COLO829 (cell line): ENCODE measurements around the gene LZIC.
"Not testable (repeated sequence)": the region's sequence is repeated elsewhere in the genome, so short reads cannot be mapped to it uniquely, and the experiment has no call there.

Source experiments
- DNase-seq: peaks from one replicate; pipeline ENCODE4 v3.0.0; 2012; ENCODE audit warnings: low spot score

The LZIC gene

DNA sequence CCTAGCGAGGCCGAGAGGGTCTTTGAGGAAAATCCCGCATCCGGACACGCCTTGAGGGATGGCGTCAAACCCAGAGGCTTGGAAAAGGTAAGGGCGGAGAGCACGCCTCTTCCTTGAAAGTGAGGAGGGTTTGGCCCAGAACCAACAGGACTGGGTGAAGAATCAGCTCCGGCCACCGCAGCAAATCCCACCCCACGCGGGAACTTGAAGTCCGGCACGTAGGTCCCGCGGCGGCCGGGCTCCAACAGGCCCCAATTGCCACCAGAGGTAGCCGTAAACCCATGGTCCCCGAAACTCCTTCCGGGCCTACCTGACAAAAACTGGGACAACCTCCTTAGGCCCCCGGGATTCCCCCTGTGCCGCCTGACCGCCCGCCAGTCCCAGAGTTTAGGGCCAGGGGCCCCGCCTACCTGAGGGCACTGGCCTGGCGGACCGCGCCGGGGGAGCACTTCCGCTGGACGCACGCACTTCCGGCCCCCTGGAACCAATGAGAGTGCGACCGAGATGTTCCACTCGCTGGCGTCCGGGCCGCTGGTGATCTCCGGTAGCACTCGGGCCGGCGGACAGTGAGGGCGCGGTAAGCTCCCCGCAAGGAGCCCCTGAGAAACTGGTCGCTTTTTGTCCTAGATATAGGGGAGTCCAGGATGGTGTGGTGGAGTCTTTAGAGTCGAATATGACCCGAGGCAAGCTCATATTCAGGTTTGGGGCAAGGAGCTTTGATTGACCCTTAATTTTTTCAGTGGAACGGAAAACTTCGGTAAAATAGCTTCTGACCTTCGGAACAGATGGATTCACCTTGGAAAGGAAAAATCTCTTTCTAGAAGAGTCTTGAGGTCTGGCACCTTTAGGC is at the start of gene LZIC, which contains the start of gene NMNAT1:
Gene LZIC, minus strand, starts transcription at position 453 of the 850 bp plus-strand sequence. CDS start 6,772 bp downstream, outside the sequence.
Gene NMNAT1, plus strand, starts transcription at position 537 of the 850 bp plus-strand sequence. CDS start 28,599 bp downstream, outside the sequence.
- DNase-seq, result peak; percentile 86

DNA sequence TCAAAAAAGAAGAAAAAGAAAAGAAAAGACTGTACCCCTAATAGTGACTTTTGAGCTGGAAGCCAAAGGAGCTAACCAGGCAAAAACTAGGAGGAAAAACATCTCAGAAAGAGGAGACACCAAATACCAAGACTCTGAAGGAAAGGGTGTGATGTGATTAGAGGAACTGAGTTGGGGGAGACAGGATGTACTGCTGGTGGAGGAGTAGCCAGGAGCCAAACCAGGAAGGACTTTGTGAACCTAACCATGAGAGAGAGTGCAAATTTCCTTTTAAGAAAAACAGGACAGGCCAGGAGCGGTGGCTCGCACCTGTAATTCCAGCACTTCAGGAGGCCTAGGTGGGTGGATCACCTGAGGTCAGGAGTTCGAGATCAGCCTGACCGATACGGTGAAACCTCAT is 49.7 kb upstream of the LZIC start:
- DNase-seq, result no peak

DNA sequence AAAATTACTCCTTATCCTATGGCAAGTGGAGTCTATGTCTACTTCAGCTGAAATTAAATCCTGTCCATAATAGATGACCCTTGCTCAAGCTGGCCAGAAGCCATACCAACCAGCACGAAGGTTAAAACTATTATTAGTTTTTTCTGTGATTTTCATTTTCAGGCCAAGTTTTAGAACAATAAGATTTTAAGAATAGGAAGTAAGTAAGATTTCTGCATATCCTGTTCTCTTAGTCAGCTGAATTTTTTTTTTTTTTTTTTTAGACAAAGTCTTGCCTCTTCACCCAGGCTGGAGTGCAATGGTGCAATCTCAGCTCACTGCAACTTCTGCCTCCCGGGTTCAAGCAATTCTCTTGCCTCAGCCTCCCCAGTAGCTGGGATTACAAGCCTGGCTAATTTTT is 47.8 kb upstream of the LZIC start:
- no peak for DNase-seq

DNA sequence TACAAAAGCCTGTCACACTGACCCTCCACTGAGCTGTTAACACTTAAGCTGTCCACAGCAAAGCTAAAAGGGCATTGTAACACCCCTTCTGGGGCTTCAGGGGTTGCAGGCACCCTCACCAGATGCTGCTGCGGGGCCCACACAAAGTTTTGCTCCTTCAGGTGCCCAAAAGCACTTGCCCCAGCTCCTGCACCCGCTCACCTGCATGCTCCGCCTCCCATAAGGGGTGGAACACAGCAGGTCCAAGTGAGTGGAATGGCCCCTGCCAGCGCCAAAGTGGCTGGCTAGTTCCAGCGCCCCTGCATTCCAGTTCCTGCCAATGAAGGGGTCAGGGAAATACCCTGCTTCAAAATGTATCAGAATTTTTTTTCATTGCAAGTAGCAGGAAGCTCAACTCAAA is 46.6 kb upstream of the LZIC start:
- DNase-seq, result no peak

DNA sequence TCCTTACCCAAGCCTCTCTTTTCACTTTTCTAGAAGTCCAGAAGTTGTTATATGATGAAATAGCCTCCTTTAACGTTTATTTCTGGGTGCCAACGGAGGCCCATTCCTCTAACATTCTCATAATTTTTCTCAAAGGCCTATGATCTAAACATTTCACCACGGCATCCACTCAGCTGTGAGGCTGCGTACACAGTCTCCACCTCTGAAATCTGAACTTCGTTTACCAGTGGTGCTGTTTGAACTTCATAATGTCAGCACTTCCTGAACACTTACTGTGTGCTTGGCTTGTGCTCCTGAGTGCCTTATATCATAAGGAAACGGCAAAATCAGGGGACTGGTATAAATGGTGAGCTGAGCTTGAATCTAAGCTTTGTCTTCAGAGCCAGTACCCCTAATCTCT is 41.8 kb upstream of the LZIC start:
- DNase-seq, result no peak

DNA sequence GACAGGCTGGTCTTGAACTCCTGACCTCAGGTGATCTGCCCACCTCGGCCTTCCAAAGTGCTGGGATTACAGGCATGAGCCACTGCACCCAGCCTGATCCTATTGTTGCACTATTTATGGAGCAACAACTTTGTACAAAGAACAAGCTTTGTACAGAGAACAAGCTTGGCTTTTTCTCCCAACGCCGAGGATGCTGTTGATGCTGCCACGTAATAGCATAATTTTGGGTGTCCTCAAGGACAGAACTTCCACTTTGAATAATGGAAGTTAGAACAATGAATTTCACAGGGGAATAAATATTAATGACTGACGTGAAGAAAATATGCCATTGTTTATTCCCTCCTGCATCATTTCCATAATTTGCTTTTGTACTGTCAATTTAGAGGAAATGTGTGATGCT is 41.1 kb upstream of the LZIC start:
- DNase-seq, result no peak

DNA sequence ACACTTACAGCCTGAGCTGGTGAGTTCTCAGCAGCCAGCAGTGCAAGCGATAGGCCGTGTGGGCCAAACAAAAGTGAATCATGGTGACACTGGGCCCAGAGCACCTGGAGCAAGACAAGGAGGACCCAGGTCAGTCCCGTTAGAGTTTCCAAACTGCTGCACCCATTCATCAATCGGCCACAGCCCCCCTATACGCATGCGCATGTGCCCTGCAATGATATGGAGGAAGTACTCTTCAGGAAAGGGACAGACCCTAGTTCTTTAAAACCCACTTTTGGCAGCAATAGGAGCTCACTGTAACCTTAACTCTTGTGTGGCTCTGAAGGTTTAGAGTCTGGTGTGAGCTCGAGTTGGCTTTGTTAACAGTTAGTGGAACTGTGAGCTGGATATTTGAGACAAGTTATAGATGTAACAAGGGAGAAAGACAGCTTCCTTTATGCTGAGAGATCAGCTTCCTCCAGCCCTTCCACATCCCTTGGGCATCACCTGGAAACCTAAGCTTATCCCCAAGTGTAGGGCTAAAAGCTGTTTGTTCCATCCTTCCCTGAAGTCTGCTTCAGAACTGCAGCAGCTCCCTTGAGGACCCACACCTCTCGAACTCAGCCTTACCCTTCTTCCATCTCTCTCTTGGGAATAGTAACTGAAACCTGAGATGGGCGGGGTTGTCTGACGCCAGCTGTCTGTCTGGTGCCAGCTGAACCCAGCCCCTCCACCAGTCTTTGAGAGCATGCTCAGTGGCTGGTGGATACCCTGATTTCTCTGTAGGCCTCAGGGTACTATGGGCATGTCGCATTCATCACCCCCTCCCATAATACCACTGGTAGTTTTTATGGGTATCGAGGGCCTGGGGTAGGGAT is 17.7 kb upstream of the LZIC start:
- peak; percentile 30 for DNase-seq

DNA sequence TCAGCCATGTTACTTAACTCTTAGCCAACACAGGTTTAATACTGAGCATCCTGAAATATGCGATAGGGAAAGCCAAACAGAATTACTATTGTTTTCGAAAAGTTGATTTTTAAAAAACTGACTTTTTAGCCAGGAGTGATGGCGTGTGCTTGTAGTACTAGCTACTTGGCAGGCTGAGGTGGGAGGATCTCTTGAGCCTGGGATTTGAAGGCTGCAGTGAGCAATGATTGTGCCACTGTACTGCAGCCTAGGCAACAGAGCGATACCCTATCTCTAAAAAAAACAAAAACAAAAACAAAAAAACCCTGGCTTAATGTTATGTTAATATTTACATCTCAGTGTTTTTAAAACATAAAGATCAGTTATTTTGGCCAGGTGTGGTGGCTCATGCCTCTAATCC is 16.8 kb upstream of the LZIC start:
- DNase-seq, result no peak

DNA sequence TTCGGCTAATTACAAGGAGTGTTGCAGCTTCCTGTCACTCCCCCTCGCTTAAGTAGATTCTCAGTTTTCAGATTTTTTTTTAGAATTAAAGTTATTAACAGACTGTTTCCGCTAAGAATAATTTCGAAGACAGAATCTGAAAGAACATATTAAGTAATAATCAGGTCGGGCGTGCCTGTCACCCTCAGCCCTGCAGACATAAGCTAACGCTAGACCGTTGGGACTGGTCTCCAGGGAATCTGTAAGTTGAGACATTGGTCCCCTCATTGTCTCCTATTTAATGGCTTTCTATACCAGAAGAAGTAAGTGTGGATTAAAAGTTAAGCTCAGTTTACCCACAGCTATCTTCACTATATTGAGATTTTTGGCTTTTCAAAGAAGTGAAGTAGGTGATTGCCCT is 14.5 kb upstream of the LZIC start:
- DNase-seq, result no peak

DNA sequence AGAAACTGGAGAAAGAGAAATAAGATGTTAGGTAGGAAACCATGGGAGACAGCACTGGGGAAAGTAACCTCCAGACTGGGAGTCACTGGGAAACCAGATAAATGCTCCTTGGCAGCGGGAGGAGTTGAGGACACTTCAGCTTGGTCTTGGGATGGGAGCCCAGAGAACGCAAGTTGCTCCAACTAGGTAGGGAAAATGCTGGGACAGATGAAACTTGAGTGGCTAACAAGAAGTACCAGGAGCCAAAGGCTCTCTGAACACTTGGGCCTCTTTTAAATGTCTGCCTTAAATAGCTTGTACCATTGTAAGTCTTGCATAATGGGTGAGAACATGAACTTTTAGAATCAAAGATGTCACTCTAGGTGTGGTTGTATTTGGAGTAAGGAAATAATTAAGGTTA is 3.1 kb upstream of the LZIC start:
- no peak for DNase-seq

DNA sequence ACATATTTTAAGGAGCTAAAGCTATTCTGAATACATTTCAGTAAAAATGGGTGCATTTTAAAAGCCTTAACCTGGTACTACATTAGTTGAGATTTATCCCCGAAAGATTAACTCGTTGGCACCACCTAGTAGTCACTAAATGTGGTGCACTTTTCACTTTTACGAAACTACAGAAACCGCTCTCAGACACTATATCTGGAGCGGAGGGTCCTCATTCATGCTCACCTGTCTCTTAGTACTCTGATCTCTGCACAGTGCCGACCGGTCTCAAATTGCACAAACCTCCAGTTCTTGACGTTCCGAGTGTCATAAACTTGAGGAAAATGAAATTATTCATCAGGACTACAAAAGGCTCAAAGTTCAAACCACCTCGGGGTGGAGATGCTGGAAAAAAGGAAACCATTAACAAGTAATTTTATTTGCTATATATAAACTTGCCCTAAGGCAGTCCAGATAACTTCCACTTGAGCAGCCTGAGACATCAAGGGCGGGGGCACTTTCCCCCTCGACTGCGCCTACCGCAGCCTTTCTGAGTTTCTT is 722 bp downstream of the LZIC start:
- peak; percentile 54 for DNase-seq

DNA sequence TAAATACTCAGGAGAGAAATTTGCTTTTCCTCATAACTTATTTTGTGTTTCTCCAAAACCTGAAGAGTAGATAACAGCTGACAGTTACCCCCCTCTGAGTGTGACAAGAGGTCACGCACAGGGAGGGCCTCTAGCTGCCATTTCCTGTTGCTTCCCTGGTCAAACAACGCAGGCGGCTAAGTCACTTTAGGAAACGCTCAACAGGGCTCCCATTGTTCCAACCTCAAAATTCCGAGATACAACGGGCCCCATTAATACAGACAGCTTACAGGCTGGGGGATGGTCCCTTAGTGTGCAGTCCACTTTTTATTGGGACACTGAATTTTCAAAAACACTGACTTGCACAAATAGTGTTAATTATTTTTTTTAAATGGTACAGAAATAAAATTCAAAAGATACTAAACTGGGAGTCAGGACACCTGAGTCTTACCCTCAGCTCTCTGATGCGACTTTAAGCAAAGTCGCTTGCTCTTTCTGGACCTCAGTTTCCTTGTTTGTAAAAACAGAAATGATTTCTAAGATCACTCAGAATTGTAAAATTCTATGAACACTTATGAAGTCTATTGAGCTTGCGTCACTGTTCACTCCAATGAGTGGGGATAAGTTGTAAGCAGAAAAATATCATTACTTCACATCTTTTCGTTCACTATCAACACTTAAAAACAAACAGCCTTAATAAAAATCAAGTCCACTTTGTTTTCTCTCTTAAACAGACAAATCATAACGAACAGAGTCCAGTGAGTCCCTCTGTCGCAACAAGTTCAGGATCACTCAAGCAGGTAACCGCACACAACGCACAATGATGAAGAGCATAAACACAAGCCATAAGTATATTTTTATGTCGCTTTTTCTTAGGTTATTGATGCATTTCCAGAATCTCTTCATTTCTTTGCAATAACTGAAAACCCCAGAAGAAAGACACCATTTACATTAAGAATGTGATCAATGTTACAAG is 13.5 kb downstream of the LZIC start:
- peak; percentile 90 for DNase-seq

DNA sequence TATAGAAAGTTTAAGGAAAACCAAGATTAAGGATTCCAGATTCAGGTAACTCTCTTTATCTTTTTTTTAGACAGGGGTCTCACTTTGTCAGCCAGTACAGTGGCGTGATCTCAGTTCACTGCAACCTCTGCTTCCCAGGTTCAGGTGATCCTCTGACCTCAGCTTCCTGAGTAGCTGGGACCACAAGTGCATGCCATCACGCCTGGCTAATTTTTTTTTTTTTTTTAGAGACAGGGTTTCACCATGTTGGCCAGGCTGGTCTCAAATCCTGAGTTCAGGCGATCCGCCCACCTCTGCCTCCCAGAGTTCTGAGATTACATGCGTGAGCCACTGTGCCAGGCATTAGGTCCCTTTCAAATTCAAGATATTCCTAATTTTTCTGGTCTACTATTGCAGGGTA is 15.9 kb downstream of the LZIC start:
- no peak for DNase-seq

DNA sequence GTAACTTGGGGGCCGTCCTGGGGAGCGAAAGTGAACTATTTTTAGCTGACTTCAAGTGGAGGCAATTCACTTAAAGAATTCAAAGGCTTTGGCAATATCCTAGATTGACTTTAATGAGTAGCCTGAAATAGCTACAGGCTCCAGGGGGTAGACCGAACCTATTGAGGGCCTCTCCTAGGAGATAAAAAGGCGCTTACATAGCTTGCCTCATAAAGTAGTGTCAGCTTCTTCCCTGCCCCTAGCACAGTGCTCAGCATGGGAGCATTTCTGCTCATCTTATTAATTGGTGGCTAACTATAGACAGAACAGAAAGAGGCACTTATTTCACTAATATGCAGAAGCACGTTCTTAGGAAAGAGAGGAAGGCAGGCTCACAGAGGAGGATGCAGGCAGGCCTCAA is 20.8 kb downstream of the LZIC start:
- no peak for DNase-seq

DNA sequence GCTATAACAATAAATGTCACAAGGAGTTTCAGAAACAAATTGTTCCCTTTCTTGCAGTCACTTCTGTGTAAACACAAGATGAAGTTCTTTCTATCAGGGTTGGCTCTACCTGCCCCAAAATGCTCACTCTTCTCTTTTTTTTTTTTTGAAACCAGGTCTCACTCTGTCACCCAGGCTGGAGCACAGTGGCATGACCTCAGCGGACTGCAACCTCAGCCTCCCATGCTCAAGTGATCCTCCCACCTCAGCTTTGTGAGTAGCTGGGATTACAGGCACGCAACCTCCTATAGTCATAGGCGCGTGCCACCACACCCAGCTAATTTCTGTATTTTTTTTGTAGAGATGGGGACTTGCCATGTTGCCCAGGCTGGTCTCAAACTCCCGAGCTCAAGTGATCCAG is 22.6 kb downstream of the LZIC start:
- DNase-seq, result no peak

DNA sequence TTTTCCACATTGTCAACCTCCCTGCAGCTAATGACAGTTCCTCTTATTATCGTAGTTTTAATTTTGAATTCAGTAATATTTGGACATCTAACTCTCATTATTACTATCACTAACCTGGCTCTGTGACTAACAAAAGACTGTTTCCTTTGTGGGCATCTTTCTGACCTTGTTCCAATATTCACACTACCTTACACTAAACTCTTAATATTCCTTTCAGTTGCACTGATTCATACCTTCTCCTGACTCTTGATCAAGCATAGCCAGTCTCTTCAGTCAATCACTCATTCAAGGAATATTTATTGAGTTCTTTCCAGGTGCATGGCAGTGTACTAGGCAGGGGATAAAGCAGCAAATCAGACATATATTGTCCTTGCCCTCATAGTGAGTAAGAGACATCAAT is 25.3 kb downstream of the LZIC start:
- no peak for DNase-seq

DNA sequence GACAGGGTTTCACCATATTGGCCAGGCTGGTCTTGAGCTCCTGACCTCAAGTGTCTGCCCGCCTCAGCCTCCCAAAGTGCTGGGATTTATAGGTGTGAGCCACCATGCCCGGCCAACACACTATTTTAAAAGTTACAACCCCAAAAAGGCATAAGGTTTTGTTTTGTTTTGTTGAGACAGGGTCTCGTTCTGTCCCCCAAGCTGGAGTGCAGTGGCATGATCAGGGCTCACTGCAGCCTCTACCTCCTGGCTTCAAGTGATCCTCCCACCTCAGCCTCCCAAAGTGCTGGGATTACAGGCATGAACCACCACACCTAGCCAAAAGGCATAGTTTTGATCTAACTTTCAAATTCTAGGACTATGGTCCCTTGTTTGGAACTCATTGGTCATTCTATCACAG is 25.7 kb downstream of the LZIC start:
- DNase-seq, result not testable (repeated sequence)

DNA sequence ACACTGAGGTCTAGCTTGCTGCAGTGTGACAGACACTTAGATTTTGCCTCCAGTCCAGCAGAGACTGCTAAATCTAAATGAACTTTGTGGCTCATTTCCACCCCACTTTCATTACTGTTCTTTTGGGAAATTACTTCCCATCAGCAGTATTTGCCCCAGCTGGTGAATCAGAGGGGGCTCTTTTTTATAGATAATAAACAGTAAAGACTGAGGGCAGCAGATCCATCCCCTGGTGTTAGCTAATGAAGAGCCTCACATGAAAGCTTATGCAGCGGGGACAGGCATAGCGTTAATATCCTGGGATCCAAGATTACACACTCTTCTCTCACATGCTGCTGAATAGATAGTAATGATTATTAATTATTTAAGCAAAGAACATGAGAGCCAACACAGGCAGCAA is 26.7 kb downstream of the LZIC start:
- DNase-seq, result no peak

DNA sequence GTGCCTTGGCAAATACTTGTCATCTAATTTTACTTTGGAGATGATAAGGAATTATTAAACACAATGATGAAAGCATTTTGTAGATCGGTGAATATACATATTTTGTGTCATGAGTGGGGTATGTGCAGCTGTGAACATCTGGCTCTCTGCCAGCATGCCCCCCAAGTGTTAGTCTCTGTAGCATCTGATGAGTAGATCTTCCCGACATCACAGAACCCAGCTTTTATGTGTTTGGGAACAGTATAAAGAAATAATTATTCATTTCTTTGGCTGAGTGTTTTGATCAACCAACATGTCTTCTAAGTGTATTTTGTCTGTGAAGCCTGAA is 28.6 kb downstream of the LZIC start:
- DNase-seq, result no peak

DNA sequence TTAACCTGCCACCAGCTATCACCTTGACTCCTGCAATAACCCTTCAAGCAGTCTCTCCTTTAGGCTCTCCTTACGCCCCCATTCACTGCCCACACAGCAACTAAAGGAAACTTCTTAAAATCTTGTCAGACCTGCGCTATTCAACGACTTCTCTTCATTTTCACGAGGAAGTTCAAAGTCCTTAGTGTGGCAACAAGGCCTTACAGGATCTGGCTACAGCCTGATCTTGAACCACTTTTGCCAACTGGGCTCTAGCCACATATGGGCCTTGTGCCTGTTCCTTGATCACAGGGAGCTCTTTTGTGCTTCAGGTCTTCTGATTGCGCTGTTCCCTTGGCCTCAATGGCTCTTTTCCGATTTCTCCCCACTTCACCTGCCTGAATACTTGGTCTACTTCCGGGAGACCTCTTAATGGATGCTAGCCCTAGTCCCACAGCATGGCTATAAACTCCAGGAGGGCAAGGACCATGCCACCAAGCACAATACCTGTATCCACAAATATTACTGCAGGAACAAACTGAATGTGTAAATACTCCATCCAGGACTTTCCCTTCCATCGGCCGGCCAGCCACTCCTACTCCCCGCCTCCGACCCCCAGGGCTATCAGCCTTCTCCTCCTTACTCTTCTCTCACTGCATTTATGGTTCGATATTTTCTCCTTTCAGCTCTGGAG is 30.8 kb downstream of the LZIC start:
- no peak for DNase-seq
